ENCODE data around the gene DNAH2.
"Not testable (repeated sequence)": the region's sequence is repeated elsewhere in the genome, so short reads cannot be mapped to it uniquely, and the experiment has no call there.

Gene DNAH2

GRCh38 chr17:7803981-7804380 is 86.4 kb downstream of the DNAH2 start:
- TF ChIP-seq CTCF (conservative IDR thresholded peaks at IDR 0.05; ENCODE audit: control insufficient read depth, insufficient read depth, low read depth, low read length), result no peak
- peak; percentile 37 for DNase-seq (ENCODE audit: low read depth)
- peak overlapping the region; percentile 6 for H3K4me3 ChIP-seq (ENCODE audit: control insufficient read depth, low read depth, low read length)

GRCh38 chr17:7806587-7806986 is 89.0 kb downstream of the DNAH2 start:
- TF ChIP-seq CTCF (conservative IDR thresholded peaks at IDR 0.05; ENCODE audit: control insufficient read depth, insufficient read depth, low read depth, low read length), result no peak
- H3K4me3 ChIP-seq (ENCODE audit: control insufficient read depth, low read depth, low read length), result no peak overlapping the region
- DNase-seq (ENCODE audit: low read depth), result no peak

GRCh38 chr17:7807206-7807605 is 89.7 kb downstream of the DNAH2 start:
- H3K4me3 ChIP-seq (ENCODE audit: control insufficient read depth, low read depth, low read length), result no peak overlapping the region
- no peak for DNase-seq (ENCODE audit: low read depth)
- no peak for TF ChIP-seq CTCF (conservative IDR thresholded peaks at IDR 0.05; ENCODE audit: control insufficient read depth, insufficient read depth, low read depth, low read length)

- no peak for TF ChIP-seq CTCF (conservative IDR thresholded peaks at IDR 0.05; ENCODE audit: control insufficient read depth, insufficient read depth, low read depth, low read length)
- H3K4me3 ChIP-seq (ENCODE audit: control insufficient read depth, low read depth, low read length), result no peak overlapping the region
- DNase-seq (ENCODE audit: low read depth), result no peak
Measured at GRCh38 chr17:7809086-7809790, 91.7 kb downstream of the DNAH2 start.

GRCh38 chr17:7809791-7810343 is 92.3 kb downstream of the DNAH2 start:
- H3K4me3 ChIP-seq (ENCODE audit: control insufficient read depth, low read depth, low read length), result not testable (repeated sequence)
- peak; percentile 55 for DNase-seq (ENCODE audit: low read depth)

- no peak overlapping the region for H3K4me3 ChIP-seq (ENCODE audit: control insufficient read depth, low read depth, low read length)
- no peak for DNase-seq (ENCODE audit: low read depth)
- no peak for TF ChIP-seq CTCF (conservative IDR thresholded peaks at IDR 0.05; ENCODE audit: control insufficient read depth, insufficient read depth, low read depth, low read length)
Measured at GRCh38 chr17:7811251-7811650, 93.7 kb downstream of the DNAH2 start.

- H3K4me3 ChIP-seq (ENCODE audit: control insufficient read depth, low read depth, low read length), result no peak overlapping the region
- no peak for TF ChIP-seq CTCF (conservative IDR thresholded peaks at IDR 0.05; ENCODE audit: control insufficient read depth, insufficient read depth, low read depth, low read length)
- no peak for DNase-seq (ENCODE audit: low read depth)
Measured at GRCh38 chr17:7814969-7815368, 97.4 kb downstream of the DNAH2 start.
